IMR-90 (cell line): Measurements from ENCODE around the gene CERS5. TPM values are rescaled to one million over a fixed set of nuclear protein-coding genes. Genes with fewer than 3 reads are reported as not detected.

Experiments
- ATAC-seq: fragments of 200-7000 bp; cut with Tn5 transposase; 2 replicates; pipeline ENCODE4 v1.9.1; 2020; ENCODE audit warnings: low read depth, mild to moderate bottlenecking, moderate library complexity
- BruUV-seq: library from RNA; stranded (reverse); fragments of 400-500 nt; replicated peaks from 2 replicates; lab custom pipeline; 2021; lab: Mats Ljungman, UMichigan
- CTCF ChIA-PET: fragments of 300-600 bp; formaldehyde crosslinking; extraction: SDS; loops from one replicate; lab custom pipeline; 2021; ENCODE audit warnings: antibody characterized with exemption; lab: Yijun Ruan, JAX
- POLR2A ChIA-PET: fragments of 300-600 bp; sonication (Branson Sonifier 250); formaldehyde crosslinking; loops from one replicate; lab custom pipeline; 2022; ENCODE audit warnings: antibody characterized with exemption; ENCODE audit not compliant: unreplicated experiment; lab: Charles Lee
- DNase-seq: peaks from one replicate; pipeline ENCODE4 v3.0.0; 2013
- H2AFZ ChIP-seq: replicated peaks from 2 replicates; pipeline ENCODE3; 2013; ENCODE audit warnings: low read length, mild to moderate bottlenecking; ENCODE audit not compliant: poor library complexity
- H2AK5ac ChIP-seq: 2 replicates; pipeline ENCODE4 v1.6.1; 2013; ENCODE audit warnings: low read depth, low read length, inconsistent platforms
- H2AK9ac ChIP-seq: replicated peaks from 2 replicates; pipeline ENCODE3; 2013; ENCODE audit warnings: mild to moderate bottlenecking, low read depth, low read length, moderate library complexity; ENCODE audit not compliant: poor library complexity
- H2BK120ac ChIP-seq: 2 replicates; pipeline ENCODE4 v1.6.1; 2013; ENCODE audit warnings: low read depth, low read length, inconsistent platforms
- H2BK15ac ChIP-seq: 3 replicates; pipeline ENCODE4 v1.6.1; 2013; ENCODE audit warnings: low read depth, low read length, inconsistent platforms
- H2BK20ac ChIP-seq: 2 replicates; pipeline ENCODE4 v1.6.1; 2013; ENCODE audit warnings: low read depth, mild to moderate bottlenecking, inconsistent platforms, low read length, moderate library complexity
- H2BK5ac ChIP-seq: 2 replicates; pipeline ENCODE4 v1.6.1; 2013; ENCODE audit warnings: mild to moderate bottlenecking, low read depth, low read length, inconsistent platforms; ENCODE audit not compliant: poor library complexity, severe bottlenecking
- H3K14ac ChIP-seq: replicated peaks from 2 replicates; pipeline ENCODE4 v1.6.1; 2013; ENCODE audit warnings: low read depth, low read length, inconsistent platforms
- H3K18ac ChIP-seq: 2 replicates; pipeline ENCODE4 v1.6.1; 2013; ENCODE audit warnings: low read depth, low read length, control low read depth
- H3K23ac ChIP-seq: 2 replicates; pipeline ENCODE4 v1.6.1; 2013; ENCODE audit warnings: low read depth, low read length, inconsistent platforms
- H3K27ac ChIP-seq: 2 replicates; pipeline ENCODE4 v1.5.1; 2013; ENCODE audit warnings: mild to moderate bottlenecking, control low read depth, low read length; ENCODE audit not compliant: insufficient read depth
- H3K27me3 ChIP-seq: 2 replicates; pipeline ENCODE4 v1.6.1; 2013; ENCODE audit warnings: low read length; ENCODE audit not compliant: control insufficient read depth, insufficient read depth
- H3K36me3 ChIP-seq: 2 replicates; pipeline ENCODE4 v1.6.1; 2013; ENCODE audit warnings: low read length, mixed read lengths; ENCODE audit not compliant: control insufficient read depth, insufficient read depth
- H3K4ac ChIP-seq: 2 replicates; pipeline ENCODE4 v1.6.1; 2013; ENCODE audit warnings: low read depth, low read length, inconsistent platforms
- H3K4me1 ChIP-seq: 2 replicates; pipeline ENCODE4 v1.6.1; 2013; ENCODE audit warnings: low read length, mixed read lengths; ENCODE audit not compliant: control insufficient read depth, insufficient read depth
- H3K4me2 ChIP-seq: 2 replicates; pipeline ENCODE4 v1.6.1; 2013; ENCODE audit warnings: low read depth, mild to moderate bottlenecking, control low read depth, low read length, moderate library complexity
- H3K4me3 ChIP-seq: 2 replicates; pipeline ENCODE4 v1.5.1; 2013; ENCODE audit warnings: low read depth, mild to moderate bottlenecking, control low read depth, low read length, moderate library complexity; ENCODE audit not compliant: insufficient read depth
- H3K56ac ChIP-seq: 2 replicates; pipeline ENCODE4 v1.6.1; 2013; ENCODE audit warnings: low read length, inconsistent platforms; ENCODE audit not compliant: insufficient read depth; ENCODE audit errors: extremely low read depth
- H3K79me1 ChIP-seq, 2 experiments: 2 replicates each; pipeline ENCODE4 v1.6.1; 2013; ENCODE audit warnings: low read length in 2 of 2, inconsistent platforms in 1 of 2, low read depth in 1 of 2
- H3K9ac ChIP-seq: 2 replicates; pipeline ENCODE4 v1.6.1; 2013; ENCODE audit warnings: low read depth, low read length, control low read depth
- H3K9me1 ChIP-seq: 2 replicates; pipeline ENCODE4 v1.6.1; 2013; ENCODE audit warnings: low read length, inconsistent platforms; ENCODE audit not compliant: insufficient read depth
- H3K9me3 ChIP-seq: 2 replicates; pipeline ENCODE4 v1.6.1; 2013; ENCODE audit warnings: low read length; ENCODE audit not compliant: control insufficient read depth, insufficient read depth
- H4K20me1 ChIP-seq: 2 replicates; pipeline ENCODE4 v1.6.1; 2013; ENCODE audit warnings: low read length, inconsistent platforms; ENCODE audit not compliant: insufficient read depth
- H4K5ac ChIP-seq: 2 replicates; pipeline ENCODE4 v1.6.1; 2013; ENCODE audit warnings: mild to moderate bottlenecking, low read depth, low read length, control low read depth
- H4K8ac ChIP-seq, 2 experiments: 2 replicates each; pipeline ENCODE4 v1.6.1; 2013; ENCODE audit warnings: low read depth in 2 of 2, low read length in 2 of 2, control low read depth in 1 of 2, inconsistent platforms in 1 of 2
- H4K91ac ChIP-seq: 2 replicates; pipeline ENCODE4 v1.6.1; 2013; ENCODE audit warnings: low read depth, low read length, inconsistent platforms; ENCODE audit not compliant: insufficient read depth
- BHLHE40 ChIP-seq: fragments of 150-350 bp; IDR thresholded peaks from 2 replicates; pipeline ENCODE4 v1.6.1; 2016; ENCODE audit warnings: mild to moderate bottlenecking, low read depth, low read length
- POLR2A ChIP-seq: IDR thresholded peaks from 2 replicates; pipeline ENCODE4 v1.6.1; 2012; ENCODE audit warnings: mild to moderate bottlenecking, low read depth, low read length
- WGBS, 2 experiments: methylation state at CpG; one replicate each; pipeline versions ENCODE4 v1.1.5 to v1.1.7; 2013; ENCODE audit warnings: missing lambda C conversion rate in 2 of 2; ENCODE audit not compliant: insufficient read length in 1 of 2; ENCODE audit errors: extremely low coverage in 2 of 2; 5-methylcytosine and 5-hydroxymethylcytosine counted together
- dilution Hi-C: fragments of 300-500 bp; cut with HindIII; formaldehyde crosslinking; loops from one replicate; pipeline ENCODE4 v1.14.3; 2018; ENCODE audit warnings: low sequenced_read_pairs; ENCODE audit not compliant: unreplicated experiment
- in situ Hi-C: fragments of 300-500 bp; cut with MboI; formaldehyde crosslinking; loops from 3 replicates; pipeline ENCODE4 v1.14.3; 2019; ENCODE audit warnings: low sequenced_read_pairs, inconsistent platforms, mixed read lengths
- intact Hi-C: fragments of 100-400 bp; cut with micrococcal nuclease; formaldehyde crosslinking; loops from 2 replicates; pipeline ENCODE4 v1.10.0; 2022
- polyA plus RNA-seq, 3 experiments: library from polyadenylated mRNA; depleted of rRNA; stranded (reverse); fragments of >200 nt; gene quantifications; 2 replicates each; pipeline ENCODE4 v1.2.3, GENCODE V29; 2012; ENCODE audit warnings: low replicate concordance in 1 of 3
- total RNA-seq: library from RNA; depleted of rRNA; stranded (reverse); fragments of >200 nt; gene quantifications from 2 replicates; pipeline ENCODE4 v1.2.3, GENCODE V29; 2012
- TF ChIP-seq, protein P1 (sequence below): fragments of 150-350 bp; IDR thresholded peaks from 2 replicates; pipeline ENCODE4 v1.6.1; 2016; ENCODE audit warnings: low read depth, mild to moderate bottlenecking, low read length, moderate library complexity, borderline replicate concordance

The CERS5 gene
- total and polyA plus RNA-seq, 2 of the 4 experiments (the other 2 are of a cell fraction), result 40.3 to 60.3 TPM

DNA sequence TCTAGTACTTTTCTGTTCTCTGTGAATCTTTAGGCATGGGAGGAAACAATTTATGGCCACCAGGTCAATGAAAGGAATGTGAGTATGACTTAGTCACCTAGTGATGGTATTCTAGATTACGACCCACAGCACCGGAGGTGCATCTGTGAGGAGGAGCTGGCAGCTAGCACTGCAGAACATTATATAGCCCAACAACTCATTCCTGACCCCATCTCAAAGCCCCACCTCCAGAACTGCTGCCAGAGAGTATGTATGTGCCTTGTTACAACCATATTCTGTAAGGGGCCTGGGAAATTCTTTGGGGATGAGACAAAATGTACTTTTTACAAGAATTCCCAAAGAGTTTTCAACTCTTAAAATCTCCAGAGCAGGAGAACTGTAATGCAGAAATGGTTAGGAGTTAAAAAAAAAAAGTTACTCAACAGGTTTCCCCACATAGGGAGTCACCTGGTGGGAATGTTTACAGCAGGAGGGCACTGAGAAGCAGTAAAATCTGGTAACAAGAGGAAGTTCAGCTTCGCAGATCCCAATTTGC lies 34.9 kb upstream of the CERS5 start:
- peak overlapping the region; percentile 33; the same call in 1 of the 2 replicates for H3K27ac ChIP-seq
- H3K79me1 ChIP-seq, result peaks cover 33 to 78% of the 10 kb centered on the region in 2 experiments
- BruUV-seq, result no TSS peak
- H2BK120ac ChIP-seq, result peak overlapping the region; percentile 17; the same call in 1 of the 2 replicates
- peak overlapping the region; percentile 11 for H3K14ac ChIP-seq
- H2AK9ac ChIP-seq, result no peak overlapping the region
- 0 out of 2 replicates have a peak overlapping the region, but pooled peaks have one; percentile 7 for H3K56ac ChIP-seq
- H3K9ac ChIP-seq, result peak overlapping the region; percentile 16; the same call in 1 of the 2 replicates
- H2BK5ac ChIP-seq, result peak overlapping the region; percentile 77
- H2AK5ac ChIP-seq, result peak overlapping the region; percentile 1; the same call in 1 of the 2 replicates
- peak overlapping the region; percentile 10; the same call in 1 of the 2 replicates for H3K23ac ChIP-seq
- H3K18ac ChIP-seq, result peak overlapping the region; percentile 83; the same call in 1 of the 2 replicates
- H2BK20ac ChIP-seq, result peak overlapping the region; percentile 16; the same call in 1 of the 2 replicates
- H2AFZ ChIP-seq, result no peak overlapping the region
- no peaks in the 10 kb centered on the region for H3K27me3 ChIP-seq
- ChIA-PET POLR2A (no interaction called here), CTCF (no interaction called here)
- DNase-seq (peak; percentile 96), ATAC-seq (peak; percentile 68)
- H3K4me2 ChIP-seq, result peak overlapping the region; percentile 76
- dilution Hi-C loops (no loop called here), intact Hi-C loops (no loop called here), in situ Hi-C loops (loop anchor here (10.0 kb wide), 1 partner anchor 113 kb away; no protein-coding TSS in a partner anchor)
- H3K4ac ChIP-seq, result peak overlapping the region; percentile 32
- WGBS, 2 experiments, result no CpG with 5 or more reads among the region's 3 CpGs
- TF ChIP-seq POLR2A (0 out of 2 replicates have a peak, but pooled peaks have one; percentile 42), BHLHE40 (no peak)
- TF ChIP-seq, protein P1, sequence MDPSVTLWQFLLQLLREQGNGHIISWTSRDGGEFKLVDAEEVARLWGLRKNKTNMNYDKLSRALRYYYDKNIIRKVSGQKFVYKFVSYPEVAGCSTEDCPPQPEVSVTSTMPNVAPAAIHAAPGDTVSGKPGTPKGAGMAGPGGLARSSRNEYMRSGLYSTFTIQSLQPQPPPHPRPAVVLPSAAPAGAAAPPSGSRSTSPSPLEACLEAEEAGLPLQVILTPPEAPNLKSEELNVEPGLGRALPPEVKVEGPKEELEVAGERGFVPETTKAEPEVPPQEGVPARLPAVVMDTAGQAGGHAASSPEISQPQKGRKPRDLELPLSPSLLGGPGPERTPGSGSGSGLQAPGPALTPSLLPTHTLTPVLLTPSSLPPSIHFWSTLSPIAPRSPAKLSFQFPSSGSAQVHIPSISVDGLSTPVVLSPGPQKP, result no peak
- peaks cover 17% of the 10 kb centered on the region; the same call in 1 of the 2 replicates for H4K20me1 ChIP-seq
- peaks cover 55% of the 10 kb centered on the region for H3K36me3 ChIP-seq
- peak overlapping the region; percentile 1; the same call in 1 of the 3 replicates for H2BK15ac ChIP-seq
- H4K91ac ChIP-seq, result peak overlapping the region; percentile 13; the same call in 1 of the 2 replicates
- H4K5ac ChIP-seq, result peak overlapping the region; percentile 80; the same call in 1 of the 2 replicates
- H4K8ac ChIP-seq, result peak overlapping the region in 1 of 2 experiments; percentile 87; a peak in 2 of 4 replicates
- no peak overlapping the region for H3K4me3 ChIP-seq
- H3K9me1 ChIP-seq, result peaks cover 6% of the 10 kb centered on the region; the same call in 1 of the 2 replicates
- H3K4me1 ChIP-seq, result peaks cover 16% of the 10 kb centered on the region
- no peaks in the 10 kb centered on the region for H3K9me3 ChIP-seq
